ENCODE data around the gene MTURN.
"Not testable (repeated sequence)": the region's sequence is repeated elsewhere in the genome, so short reads cannot be mapped to it uniquely, and the experiment has no call there.

MTURN gene

DNA sequence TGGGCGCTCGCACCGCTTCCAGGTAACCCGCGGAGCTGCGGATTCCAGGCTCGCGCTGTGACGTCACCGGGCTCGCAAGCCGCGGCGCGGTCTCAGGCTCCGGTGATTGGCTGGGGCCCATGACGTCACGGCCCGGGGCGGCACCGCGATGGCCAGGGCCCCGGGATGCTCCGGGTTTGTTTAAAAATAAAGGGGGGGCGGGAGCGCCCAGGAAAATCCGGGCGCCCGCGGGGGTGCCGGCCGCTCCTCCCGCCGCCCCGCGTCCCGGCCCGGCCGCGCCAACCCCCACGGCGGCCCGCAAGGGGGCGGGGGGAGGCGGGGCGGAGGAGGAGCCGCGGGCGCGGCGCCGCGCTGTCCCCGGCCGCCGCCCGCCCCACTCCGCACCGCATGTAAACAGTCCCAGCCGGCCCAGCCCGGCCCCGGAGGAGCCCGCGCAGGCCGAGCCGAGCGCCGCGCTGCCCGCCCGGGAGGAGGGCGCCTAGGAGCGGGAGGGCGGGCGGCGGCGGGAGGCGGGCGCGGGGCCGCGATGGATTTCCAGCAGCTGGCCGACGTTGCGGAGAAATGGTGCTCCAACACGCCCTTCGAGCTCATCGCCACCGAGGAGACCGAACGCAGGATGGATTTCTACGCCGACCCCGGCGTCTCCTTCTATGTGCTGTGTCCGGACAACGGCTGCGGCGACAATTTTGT is at the start of gene MTURN:
Gene MTURN, plus strand, starts transcription at position 376 of the 690 bp plus-strand sequence. Its CDS starts 151 bp downstream, at position 527.
- H3K4me3 ChIP-seq (ENCODE audit: low read depth, low read length): peak within 1 kb of the TSS; percentile 78
- peak; percentile 47 for DNase-seq (ENCODE audit: low read depth)

DNA sequence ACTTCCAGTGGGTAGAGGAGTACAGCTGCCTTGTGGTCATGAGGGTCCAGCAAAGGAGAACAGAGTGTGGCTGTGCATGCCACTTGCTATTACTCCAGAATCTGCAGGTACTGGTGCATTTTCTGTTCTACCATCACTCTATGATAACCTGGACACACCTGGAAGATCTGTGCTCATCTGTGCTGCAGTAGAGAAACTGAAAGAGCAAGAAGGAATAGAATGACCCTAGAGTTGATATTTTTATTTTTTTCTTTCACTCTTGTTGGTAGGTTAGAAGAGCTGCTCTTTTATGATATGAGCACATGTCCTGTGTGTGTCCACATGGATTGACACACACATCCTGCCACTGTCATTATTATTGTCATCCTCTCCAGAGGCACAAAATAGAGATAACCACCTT is 48.3 kb upstream of the MTURN start:
- no peak for DNase-seq (ENCODE audit: low read depth)
- no peak overlapping the region for H3K4me3 ChIP-seq (ENCODE audit: low read depth, low read length)

DNA sequence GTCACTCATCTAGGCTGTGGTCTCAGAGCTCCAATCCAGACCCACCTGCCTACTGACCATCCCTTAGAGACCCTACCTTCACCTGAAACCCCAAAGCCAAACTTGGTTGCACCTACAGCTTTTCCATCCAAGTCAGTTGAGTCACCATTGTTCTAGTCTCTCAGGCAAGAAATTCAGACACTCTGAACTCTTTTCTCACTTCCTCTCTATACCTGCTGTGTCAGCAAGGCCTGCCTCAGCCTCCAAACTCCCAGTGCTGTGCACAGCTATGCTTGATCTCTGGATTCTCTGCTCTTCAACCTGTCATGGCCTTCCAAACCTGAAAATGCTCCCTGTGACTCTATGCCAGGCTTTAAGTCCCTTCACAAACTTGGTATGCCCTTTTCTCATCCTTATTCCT is 47.4 kb upstream of the MTURN start:
- no peak overlapping the region for H3K4me3 ChIP-seq (ENCODE audit: low read depth, low read length)
- DNase-seq (ENCODE audit: low read depth): no peak

DNA sequence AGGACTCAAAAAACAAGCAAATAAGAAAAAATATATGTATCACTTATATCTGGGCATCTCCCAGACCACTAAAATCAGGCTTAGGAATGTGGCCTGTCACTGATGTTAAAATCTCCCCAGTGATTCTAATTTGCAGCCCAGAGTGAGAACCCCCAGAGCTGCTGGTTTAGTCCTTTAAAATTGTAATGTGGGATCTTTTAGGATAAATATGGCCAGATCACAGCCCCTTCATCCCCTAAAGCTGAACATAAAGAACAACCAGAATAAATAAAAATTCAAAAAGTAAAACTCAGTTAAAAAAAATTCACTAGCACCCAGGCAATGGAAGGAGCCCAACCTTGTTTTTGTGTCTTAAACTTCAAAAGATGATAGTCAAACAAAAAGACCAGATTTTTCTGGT is 46.4 kb upstream of the MTURN start:
- no peak overlapping the region for H3K4me3 ChIP-seq (ENCODE audit: low read depth, low read length)
- DNase-seq (ENCODE audit: low read depth): no peak

DNA sequence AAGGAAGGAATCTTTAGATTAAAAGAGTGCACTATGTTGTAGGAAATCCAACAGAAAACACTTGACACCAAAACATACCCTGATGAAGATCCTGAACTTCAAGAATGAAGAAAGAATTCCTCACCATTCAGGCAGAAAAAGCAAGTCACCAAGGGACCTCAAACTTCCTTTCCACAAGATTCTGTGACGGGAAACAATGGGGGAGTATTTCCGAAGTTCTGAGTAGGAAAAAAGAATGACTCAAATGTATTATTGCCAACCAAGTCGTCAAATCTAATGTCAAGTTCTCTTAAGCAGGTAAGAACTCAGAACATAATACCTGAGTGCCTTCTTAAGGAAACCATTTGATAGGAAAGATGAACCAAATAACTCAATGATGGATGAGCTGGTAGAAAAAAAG is 44.7 kb upstream of the MTURN start:
- DNase-seq (ENCODE audit: low read depth): no peak
- no peak overlapping the region for H3K4me3 ChIP-seq (ENCODE audit: low read depth, low read length)

DNA sequence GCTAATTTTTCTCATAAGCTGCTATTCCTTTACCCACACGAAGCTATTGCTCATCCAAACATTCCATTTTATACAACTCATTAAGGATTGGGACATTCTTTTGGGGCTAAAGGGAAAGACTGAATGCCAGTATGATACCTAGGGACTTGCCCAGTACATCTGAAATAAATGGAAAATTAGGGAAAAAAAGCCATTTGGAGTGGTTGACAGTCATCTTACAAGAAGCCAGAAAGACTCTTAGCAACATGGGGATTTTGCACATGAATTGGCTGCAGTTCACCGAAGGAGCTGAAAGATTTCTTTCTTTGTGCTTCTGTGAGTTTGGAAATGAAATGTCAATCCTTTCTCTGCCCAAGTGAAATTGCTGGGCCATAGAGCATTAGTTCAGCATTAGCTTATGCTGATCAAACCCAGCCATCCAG is 43.3 kb upstream of the MTURN start:
- peak; percentile 71 for DNase-seq (ENCODE audit: low read depth)
- H3K4me3 ChIP-seq (ENCODE audit: low read depth, low read length): no peak overlapping the region

DNA sequence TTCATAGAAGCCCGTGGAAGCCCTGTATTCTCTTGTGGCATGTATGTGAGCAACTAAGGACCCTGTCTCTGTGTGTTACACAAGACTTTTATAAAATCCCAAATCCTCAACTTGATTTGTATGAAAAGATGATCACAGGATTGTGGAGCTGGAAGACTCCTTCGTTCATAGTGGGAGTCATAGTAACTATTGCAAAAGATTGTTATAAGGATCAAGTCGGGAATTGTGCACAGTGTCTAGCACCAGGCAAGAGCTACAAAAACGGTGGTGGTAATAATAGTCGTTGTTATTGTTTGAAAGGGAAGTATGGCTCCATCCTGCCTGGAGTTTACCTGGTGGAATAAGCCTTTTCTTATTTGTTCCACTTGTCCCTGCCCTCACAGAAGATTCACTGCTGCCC is 42.8 kb upstream of the MTURN start:
- no peak overlapping the region for H3K4me3 ChIP-seq (ENCODE audit: low read depth, low read length)
- DNase-seq (ENCODE audit: low read depth): no peak

DNA sequence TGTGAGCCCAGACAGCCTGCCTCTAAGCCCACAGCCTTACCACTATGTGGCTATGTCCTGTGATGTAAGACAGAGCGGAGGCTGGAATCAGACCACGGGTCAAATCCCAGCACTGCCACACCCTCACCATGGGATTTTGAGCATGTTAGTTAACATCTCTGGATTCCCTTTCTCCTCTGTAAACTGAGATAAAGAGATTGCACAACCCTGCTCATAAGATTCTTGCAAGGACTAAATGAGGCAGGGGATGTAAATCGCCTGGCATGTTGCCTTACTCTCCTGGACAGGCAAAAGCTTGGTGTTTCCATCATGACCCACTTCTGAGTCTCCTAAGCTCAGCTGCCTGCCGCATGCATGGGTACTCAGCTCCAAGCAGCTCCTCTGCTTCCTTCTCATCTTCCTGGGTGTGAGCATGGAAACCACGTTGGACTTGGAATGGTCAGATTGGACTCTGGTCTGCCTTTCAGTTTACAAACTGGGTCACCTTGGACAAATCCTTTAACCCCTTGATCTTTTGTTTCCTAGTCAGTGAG is 41.3 kb upstream of the MTURN start:
- no peak for DNase-seq (ENCODE audit: low read depth)
- H3K4me3 ChIP-seq (ENCODE audit: low read depth, low read length): no peak overlapping the region

DNA sequence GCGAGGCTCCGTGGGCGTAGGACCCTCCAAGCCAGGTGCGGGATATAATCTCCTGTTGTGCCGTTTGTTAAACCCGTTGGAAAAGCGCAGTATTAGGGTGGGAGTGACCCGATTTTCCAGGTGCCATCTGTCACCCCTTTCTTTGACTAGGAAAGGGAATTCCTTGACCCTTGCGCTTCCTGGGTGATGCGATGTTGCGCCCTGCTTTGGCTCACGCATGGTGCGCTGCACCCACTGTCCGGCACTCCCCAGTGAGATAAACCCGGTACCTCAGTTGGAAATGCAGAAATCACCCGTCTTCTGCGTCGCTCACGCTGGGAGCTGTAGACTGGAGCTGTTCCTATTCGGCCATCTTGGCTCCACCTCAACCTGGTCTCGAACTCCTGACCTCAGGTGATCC is 36.2 kb upstream of the MTURN start:
- H3K4me3 ChIP-seq (ENCODE audit: low read depth, low read length); DNase-seq (ENCODE audit: low read depth): not testable (repeated sequence)

DNA sequence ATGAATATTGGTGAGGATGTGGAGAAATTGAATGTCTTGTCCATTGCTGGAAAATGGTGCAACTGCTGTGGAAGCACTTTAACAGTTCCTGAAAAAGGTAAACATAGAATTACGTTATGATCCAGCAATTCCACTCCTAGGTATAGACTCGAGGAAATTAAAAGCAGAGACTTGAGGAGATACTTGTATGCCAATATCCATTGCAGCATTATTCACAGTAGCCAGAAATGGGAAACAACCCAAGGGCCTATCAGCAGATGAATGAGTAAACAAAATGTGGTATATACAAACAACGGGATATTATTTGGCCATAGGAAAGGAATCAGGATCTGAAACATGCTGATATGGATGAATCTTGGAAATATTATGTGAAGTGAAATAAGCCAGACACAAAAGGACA is 32.5 kb upstream of the MTURN start:
- no peak for DNase-seq (ENCODE audit: low read depth)
- no peak overlapping the region for H3K4me3 ChIP-seq (ENCODE audit: low read depth, low read length)

DNA sequence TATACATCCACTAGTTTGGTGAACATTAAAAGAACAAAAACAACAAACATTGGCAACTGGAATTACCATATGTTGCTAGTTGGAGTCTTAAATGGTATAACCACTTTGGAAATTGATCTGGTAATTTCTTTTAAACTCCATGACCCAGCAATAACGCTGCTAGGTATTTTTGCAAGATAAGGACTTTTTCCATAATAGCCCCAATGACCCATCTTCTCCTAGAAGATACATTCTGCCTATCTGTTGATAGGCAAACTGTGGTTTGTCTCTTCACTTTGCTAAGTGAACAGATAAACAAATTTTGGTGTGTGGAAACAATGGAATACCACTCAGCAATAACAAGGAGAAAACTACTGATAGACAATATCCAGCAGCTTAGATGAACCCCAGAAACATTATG is 30.6 kb upstream of the MTURN start:
- H3K4me3 ChIP-seq (ENCODE audit: low read depth, low read length): no peak overlapping the region
- no peak for DNase-seq (ENCODE audit: low read depth)

DNA sequence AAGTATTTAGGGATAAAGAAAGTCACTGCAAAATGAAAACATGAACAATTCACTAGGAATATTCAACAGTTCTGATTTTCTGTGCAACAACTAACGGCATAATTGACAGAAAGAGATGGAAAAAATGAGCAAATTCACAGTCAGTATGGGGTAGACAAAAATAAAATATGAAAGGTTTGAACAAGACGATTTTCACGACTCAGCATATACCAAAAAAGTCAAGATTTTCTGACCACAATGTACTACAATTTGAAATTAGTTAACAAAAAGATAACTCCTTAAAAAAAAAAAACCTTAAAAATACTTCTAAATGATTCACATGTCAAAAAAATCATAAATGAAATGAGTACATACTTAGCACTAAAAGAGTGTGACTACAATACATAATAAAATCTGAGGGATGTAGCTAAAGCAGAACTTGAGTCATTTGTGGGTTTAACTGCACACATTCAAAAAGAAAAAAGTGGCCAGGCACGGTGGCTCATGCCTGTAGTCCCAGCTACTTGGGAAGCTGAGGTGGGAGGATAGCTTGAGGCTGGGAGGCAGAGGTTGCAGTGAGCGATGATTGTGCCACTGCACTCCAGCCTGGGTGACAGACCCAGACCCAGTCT is 22.6 kb upstream of the MTURN start:
- no peak overlapping the region for H3K4me3 ChIP-seq (ENCODE audit: low read depth, low read length)
- no peak for DNase-seq (ENCODE audit: low read depth)

DNA sequence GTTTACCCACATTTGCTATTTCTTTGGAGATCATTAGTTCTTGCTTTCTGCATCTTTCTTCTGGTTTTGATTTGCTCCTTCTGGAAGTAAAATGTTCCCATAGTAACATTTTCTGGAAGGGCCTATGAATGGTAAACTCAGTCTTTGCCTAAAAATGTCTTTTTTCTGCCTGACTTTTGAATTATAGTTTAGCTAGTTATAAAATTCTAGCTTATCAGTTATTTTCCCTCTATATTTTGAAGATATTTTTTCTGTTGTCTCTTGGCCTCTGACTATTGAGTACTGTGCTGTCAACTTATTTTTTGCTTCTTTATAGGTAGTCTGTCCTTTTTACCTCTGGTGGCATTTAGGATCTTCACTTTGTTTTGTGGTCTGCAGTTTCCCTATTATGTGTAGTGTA is 21.6 kb upstream of the MTURN start:
- DNase-seq (ENCODE audit: low read depth): no peak
- no peak overlapping the region for H3K4me3 ChIP-seq (ENCODE audit: low read depth, low read length)

DNA sequence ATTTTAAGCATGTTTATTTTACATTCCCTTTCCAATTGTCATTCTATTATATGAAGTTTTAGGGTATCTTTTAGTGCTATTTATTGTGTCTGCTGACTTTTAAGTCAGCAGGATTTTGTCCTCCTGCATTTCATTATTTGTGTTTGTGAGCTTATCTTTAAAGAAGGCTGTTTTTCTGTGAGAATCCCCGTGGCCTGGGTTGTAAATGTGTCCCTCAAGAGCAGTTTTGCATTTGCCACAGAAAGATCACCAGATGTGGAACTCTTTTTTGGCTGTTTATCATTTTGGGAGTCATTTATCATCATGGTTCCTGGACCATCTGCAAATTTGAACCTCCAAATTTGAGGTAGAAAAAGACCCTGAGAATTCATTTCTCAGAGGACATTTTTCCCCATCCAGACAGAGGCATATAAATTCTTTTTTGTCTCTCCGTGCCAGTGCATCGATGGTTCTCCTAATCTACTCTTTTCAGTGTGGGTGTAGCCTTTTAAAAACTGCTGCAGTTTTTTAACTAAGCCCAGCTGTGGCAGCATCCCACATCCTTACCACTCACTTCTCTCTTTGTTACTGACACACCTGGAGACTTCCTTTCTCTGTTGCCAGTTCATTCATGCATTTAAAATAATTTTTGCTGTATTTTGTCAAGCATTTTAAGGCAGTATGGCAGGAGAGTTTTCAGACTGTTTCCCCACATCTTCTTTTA is 20.1 kb upstream of the MTURN start:
- no peak overlapping the region for H3K4me3 ChIP-seq (ENCODE audit: low read depth, low read length)
- DNase-seq (ENCODE audit: low read depth): no peak

DNA sequence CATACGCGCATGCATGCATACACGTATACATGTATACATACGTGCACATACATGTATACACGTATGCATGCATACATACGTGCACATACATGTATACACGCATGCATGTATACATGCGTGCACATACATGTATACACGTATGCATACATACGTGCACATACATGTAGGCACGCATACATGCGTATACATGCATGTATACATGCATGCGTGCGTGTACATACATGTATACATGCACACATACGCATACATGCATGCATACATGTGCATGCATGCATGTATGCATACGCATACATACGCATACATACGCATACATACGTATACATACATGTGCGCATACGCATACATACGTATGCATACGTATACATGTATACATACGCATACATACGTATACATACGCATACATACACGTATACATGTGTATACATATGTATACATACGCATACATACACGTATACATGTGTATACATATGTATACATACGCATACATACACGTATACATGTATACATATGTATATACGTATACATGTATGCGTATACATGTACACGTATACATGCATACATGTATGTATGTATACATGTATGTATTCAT is 19.0 kb upstream of the MTURN start:
- H3K4me3 ChIP-seq (ENCODE audit: low read depth, low read length): no peak overlapping the region
- DNase-seq (ENCODE audit: low read depth): no peak

DNA sequence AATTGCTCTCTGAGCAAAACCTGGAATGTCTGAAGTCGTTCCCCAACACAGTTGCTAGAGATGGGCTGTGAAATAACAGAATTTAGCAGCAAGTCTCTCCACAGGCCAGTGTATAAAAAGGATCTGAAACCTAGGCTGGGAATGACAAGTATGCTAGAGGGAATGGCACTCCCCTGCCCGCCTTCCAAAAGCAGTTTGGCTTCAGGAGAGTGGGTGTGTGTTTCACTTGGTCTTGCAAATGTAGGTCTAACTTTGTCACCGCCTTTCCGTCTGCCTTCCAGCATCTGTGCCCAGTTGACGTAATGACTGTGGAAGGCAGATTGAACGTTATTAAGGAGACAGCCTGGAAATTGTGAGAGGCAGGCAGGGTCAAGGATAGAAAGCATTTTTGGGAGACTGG is 18.0 kb upstream of the MTURN start:
- H3K4me3 ChIP-seq (ENCODE audit: low read depth, low read length): no peak overlapping the region
- DNase-seq (ENCODE audit: low read depth): no peak

DNA sequence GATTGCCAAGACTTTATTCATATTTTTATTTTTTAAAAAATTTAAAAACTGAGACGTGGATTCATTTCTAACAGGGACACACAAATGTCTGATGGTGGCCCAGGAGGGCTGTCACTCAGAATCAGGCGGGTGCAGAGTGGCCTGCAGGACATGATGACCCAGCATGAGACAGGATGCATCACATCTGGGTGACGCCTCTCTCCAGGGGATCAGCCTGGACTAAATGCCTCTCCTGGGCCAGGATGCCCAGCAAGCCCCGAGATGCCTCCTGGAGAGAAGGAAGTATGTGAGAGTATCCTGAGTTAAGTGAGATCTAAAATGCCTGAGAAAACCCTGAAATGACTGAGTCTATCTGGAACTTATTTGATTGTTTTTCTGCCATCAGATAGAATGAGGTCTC is 16.9 kb upstream of the MTURN start:
- DNase-seq (ENCODE audit: low read depth): no peak
- H3K4me3 ChIP-seq (ENCODE audit: low read depth, low read length): no peak overlapping the region

DNA sequence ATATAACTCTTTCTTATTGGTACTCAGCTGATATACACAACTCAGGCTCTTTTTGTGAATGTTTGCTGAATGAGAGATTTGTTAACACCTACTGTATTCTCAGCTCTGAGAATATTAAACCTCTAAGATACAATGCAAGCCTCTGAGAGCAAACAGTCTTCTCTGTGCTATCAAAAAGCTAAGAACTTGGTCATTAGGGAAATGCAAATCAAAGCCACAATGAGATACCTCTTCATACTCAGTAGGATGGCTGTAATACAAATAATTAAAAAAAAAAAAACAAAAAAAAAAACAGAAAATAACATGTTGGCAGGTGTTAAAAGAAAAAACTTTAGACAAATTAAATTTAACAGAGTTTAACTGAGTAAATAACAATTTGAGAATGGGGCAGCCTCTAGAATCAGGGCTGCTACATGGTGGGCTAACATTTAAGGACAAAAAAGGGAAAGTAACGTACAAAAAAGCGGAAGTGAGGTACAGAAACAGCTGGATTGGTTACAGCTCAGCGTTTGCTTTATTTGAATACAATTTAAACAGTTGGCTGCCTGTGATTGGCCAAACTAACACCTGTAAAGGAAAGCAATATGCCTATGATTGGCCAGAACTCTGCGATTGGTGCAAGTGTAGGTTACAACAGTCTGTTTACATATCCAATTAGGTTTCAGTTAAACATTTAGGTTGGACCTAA is 14.8 kb upstream of the MTURN start:
- no peak overlapping the region for H3K4me3 ChIP-seq (ENCODE audit: low read depth, low read length)
- no peak for DNase-seq (ENCODE audit: low read depth)

DNA sequence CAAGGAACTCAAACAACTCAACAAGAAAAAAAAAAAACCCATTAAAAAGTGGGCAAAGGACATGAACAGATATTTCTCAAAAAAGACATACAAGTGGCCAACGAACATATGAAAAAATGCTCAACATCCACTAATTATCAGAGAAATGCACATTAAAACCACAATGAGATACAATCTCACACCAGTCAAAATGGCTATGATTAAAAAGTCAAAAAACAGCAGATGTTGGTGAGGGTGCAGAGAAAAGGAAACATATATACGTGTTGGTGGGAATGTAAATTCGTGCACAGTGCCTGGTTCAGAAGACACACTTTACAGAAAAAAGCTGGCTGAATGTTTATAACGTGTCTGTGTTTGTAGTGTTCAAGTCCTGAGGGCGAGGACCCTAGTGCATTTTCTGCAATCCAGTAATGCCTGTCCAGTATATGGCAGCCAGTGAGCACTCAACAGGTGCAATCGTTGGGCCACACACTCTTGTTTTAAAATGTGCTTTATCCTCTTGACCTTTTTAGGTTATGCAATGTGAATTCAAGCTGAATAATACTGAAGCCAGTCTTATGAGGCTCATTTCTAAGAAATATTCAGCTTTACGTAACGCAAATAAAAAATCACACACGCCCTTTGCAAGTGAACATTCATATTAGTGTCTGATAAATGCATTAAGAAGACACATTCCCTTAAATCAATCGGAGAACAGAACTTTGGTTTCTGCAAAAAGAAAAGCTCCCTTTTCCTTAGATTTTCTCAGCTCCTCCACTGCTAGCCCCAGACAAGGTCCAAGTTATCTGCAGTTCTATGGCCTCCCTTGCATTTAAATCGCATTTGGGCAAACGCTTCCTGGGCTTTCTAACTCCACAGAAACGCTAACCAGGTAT is 813 bp upstream of the MTURN start:
- DNase-seq (ENCODE audit: low read depth): no peak

More for the DNA sequence above, 813 bp upstream of the MTURN start:
- H3K4me3 ChIP-seq (ENCODE audit: low read depth, low read length): peak overlapping the region; percentile 78

Data from skeletal muscle cell (primary cell).